Measurements from ENCODE around the gene SMG6.

DNA sequence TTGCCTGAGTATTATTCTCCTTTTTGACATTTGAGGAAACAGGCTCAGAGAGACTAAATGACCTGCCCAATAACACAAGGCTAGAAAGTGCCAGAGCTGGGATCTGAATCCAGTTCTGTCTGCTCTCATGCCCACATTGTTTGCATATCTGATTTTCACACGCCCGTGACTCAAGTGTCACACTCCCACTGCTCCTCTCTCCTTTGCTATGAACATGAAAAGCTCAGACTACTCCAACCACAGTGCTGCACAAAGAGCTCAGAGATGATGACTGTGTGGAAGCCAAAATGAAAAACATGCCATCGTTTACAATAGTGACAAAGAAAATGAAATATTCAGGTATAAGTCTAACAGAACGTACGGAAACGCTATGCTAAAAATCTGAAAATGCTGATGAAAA lies 107.9 kb downstream of the SMG6 start:
- no peak for TF ChIP-seq POLR2A (IDR thresholded peaks at IDR 0.05)
- TF ChIP-seq CTCF (IDR thresholded peaks at IDR 0.05) = no peak

Measured in esophagus squamous epithelium (tissue), 4 donors.